Fibroblast of mammary gland (primary cell): ENCODE results near the gene CFAP20DC.

Source experiments
- DNase-seq: peaks from one replicate; pipeline ENCODE4 v3.0.0-alpha.2; 2010; ENCODE audit warnings: low read depth
- H3K4me3 ChIP-seq: 2 replicates; pipeline ENCODE4 v1.5.1; 2011; ENCODE audit warnings: low read depth, mild to moderate bottlenecking, low read length, moderate library complexity; ENCODE audit not compliant: control insufficient read depth
- CTCF ChIP-seq: conservative IDR thresholded peaks from 2 replicates; pipeline ENCODE4 v1.5.1; 2011; ENCODE audit warnings: low read depth, low read length, inconsistent platforms; ENCODE audit not compliant: control insufficient read depth, insufficient read depth

Gene CFAP20DC

GRCh38 chr3:59082106-59082505, 32.3 kb upstream of the CFAP20DC start:
- no peak for DNase-seq
- no peak for TF ChIP-seq CTCF
- H3K4me3 ChIP-seq: no peak overlapping the region

- DNase-seq: no peak
- no peak for TF ChIP-seq CTCF
- no peak overlapping the region for H3K4me3 ChIP-seq
These were observed 31.2 kb upstream of the CFAP20DC start for GRCh38 chr3:59081071-59081470.

GRCh38 chr3:59079962-59080361, 30.1 kb upstream of the CFAP20DC start:
- H3K4me3 ChIP-seq: no peak overlapping the region
- no peak for DNase-seq
- no peak for TF ChIP-seq CTCF

GRCh38 chr3:59074764-59075163, 24.9 kb upstream of the CFAP20DC start:
- no peak overlapping the region for H3K4me3 ChIP-seq
- no peak for TF ChIP-seq CTCF
- DNase-seq: no peak

- no peak for TF ChIP-seq CTCF
- DNase-seq: no peak
- H3K4me3 ChIP-seq: no peak overlapping the region
These were observed 22.9 kb upstream of the CFAP20DC start for GRCh38 chr3:59072681-59073080.

GRCh38 chr3:59069838-59070237, 20.0 kb upstream of the CFAP20DC start:
- H3K4me3 ChIP-seq: no peak overlapping the region
- DNase-seq: no peak
- no peak for TF ChIP-seq CTCF

- TF ChIP-seq CTCF: no peak
- no peak for DNase-seq
- no peak overlapping the region for H3K4me3 ChIP-seq
These were observed 15.4 kb upstream of the CFAP20DC start for GRCh38 chr3:59065240-59065639.
